MCF 10A (cell line): ENCODE measurements around the gene ZNF418. TPM values are rescaled to one million over a fixed set of nuclear protein-coding genes. Genes with fewer than 3 reads are reported as not detected.

Experiments
- BruUV-seq: library from RNA; stranded (reverse); fragments of 400-500 nt; replicated peaks from 2 replicates; lab custom pipeline; 2021; lab: Mats Ljungman, UMichigan
- CTCF ChIA-PET: fragments of 300-600 bp; sonication (Branson Sonifier 250); formaldehyde crosslinking; extraction: SDS; loops from one replicate; lab custom pipeline; 2021; ENCODE audit warnings: antibody characterized with exemption, inconsistent platforms; lab: Yijun Ruan, JAX
- POLR2A ChIA-PET: fragments of 300-600, 350-650 bp; sonication (Branson Sonifier 250); formaldehyde crosslinking; extraction: SDS; loops from one replicate; lab custom pipeline; 2020; ENCODE audit warnings: antibody characterized with exemption, inconsistent platforms; lab: Yijun Ruan, JAX
- DNase-seq: peaks from one replicate; pipeline ENCODE4 v3.0.0-alpha.2; 2018; ENCODE audit not compliant: unreplicated experiment
- H3K27ac Mint-ChIP-seq: one replicate; pipeline ENCODE4 v1.8.0; 2022; ENCODE audit warnings: mild to moderate bottlenecking, low read depth, mixed read lengths; ENCODE audit not compliant: unreplicated experiment
- H3K27me3 Mint-ChIP-seq: one replicate; pipeline ENCODE4 v1.8.0; 2022; ENCODE audit warnings: mixed read lengths; ENCODE audit not compliant: insufficient read depth, unreplicated experiment
- H3K36me3 Mint-ChIP-seq: one replicate; pipeline ENCODE4 v1.8.0; 2022; ENCODE audit warnings: mild to moderate bottlenecking, moderate library complexity, mixed read lengths; ENCODE audit not compliant: insufficient read depth, unreplicated experiment
- H3K4me1 Mint-ChIP-seq: one replicate; pipeline ENCODE4 v1.8.0; 2022; ENCODE audit warnings: mixed read lengths; ENCODE audit not compliant: insufficient read depth, unreplicated experiment
- H3K4me3 Mint-ChIP-seq: one replicate; pipeline ENCODE4 v1.8.0; 2022; ENCODE audit warnings: mild to moderate bottlenecking, moderate library complexity, mixed read lengths; ENCODE audit not compliant: unreplicated experiment
- H3K9me3 Mint-ChIP-seq: one replicate; pipeline ENCODE4 v1.8.0; 2022; ENCODE audit warnings: mixed read lengths; ENCODE audit not compliant: unreplicated experiment
- intact Hi-C: fragments of 100-400 bp; cut with micrococcal nuclease; formaldehyde crosslinking; loops from 2 replicates; pipeline ENCODE4 v1.14.1; 2022
- total RNA-seq: library from RNA; stranded (reverse); gene quantifications from 2 replicates; pipeline ENCODE4 v1.2.3, GENCODE V29; 2022
- TF ChIP-seq, protein P1 (sequence below): fragments of 200-600 bp; IDR thresholded peaks from one replicate; pipeline ENCODE4 v1.8.0; 2022; ENCODE audit warnings: antibody characterized with exemption, mild to moderate bottlenecking; ENCODE audit not compliant: unreplicated experiment

Gene ZNF418
- total RNA-seq, 1 experiment from 2014 or later = not detected

DNA sequence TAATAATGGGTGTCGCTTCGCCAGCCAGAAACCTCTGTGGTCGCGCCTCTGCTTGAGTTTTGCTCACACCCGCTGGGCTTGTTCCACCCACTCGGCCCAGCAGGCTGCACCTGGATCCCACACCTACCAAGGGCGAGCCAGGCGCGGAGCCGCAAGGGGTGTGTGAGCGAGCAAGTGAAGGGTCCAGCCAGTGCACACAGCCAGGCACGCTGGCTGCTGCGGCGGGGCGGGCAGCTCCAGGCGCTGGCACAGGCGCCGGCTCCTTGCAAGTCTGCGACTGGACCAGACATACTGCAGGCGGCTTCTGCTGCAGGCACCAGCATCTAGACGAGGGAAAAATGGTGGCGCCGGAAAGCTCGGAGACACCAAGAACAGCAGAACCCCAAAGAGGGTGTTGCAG is 14.1 kb upstream of the ZNF418 start:
- no peak for DNase-seq
- H3K27ac Mint-ChIP-seq = no peak overlapping the region
- H3K36me3 Mint-ChIP-seq = no peaks in the 10 kb centered on the region
- BruUV-seq = no TSS peak
- intact Hi-C loops = no loop called here
- POLR2A ChIA-PET = no interaction called here
- H3K27me3 Mint-ChIP-seq = no peaks in the 10 kb centered on the region
- H3K4me1 Mint-ChIP-seq = no peaks in the 10 kb centered on the region
- peaks cover 37% of the 10 kb centered on the region for H3K9me3 Mint-ChIP-seq
- H3K4me3 Mint-ChIP-seq = no peak overlapping the region
- CTCF ChIA-PET = no interaction called here
- TF ChIP-seq, protein P1, sequence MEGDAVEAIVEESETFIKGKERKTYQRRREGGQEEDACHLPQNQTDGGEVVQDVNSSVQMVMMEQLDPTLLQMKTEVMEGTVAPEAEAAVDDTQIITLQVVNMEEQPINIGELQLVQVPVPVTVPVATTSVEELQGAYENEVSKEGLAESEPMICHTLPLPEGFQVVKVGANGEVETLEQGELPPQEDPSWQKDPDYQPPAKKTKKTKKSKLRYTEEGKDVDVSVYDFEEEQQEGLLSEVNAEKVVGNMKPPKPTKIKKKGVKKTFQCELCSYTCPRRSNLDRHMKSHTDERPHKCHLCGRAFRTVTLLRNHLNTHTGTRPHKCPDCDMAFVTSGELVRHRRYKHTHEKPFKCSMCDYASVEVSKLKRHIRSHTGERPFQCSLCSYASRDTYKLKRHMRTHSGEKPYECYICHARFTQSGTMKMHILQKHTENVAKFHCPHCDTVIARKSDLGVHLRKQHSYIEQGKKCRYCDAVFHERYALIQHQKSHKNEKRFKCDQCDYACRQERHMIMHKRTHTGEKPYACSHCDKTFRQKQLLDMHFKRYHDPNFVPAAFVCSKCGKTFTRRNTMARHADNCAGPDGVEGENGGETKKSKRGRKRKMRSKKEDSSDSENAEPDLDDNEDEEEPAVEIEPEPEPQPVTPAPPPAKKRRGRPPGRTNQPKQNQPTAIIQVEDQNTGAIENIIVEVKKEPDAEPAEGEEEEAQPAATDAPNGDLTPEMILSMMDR = no peak

DNA sequence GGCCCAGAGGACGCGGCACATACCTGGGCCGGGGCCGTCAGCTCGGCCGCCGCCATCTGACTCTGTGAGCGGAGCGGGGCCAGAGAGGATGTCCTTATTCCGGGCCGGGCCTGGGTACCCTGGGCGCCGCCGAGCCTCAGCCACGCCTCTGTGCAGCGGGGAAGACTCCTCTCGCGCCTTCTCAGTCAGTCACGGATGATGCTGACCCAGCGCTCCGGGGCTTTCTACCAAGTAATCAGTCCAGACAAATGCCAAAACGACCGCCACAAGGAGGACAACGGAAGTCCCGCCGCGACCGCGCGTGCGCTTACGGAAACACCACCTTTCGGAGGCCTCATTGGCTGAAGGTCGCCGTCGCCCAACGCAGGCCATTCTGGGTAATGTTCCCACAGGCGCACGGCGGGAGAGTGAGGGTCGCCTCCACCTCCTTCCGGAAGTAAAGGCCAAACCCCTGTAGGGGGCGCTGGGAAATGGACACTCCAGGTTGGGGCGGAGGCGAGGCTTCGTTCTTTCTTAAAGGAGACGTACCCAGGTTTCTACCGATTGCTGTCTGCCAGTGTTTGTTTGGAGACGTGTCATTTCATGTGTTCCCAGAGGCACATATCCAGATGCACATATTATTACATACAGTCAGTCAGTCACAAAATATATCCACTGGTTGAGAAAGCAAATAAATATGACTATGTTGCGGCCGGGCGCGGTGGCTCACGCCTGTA is 12.4 kb upstream of the ZNF418 start, which contains the start of gene ZNF256:
ZNF256 (minus strand) TSS at position 288 of the 716 bp plus-strand sequence; CDS start at position 56, 232 bp downstream.
- no peak within 1 kb of the TSS for H3K27ac Mint-ChIP-seq
- H3K27me3 Mint-ChIP-seq = no peaks in the 10 kb centered on the region
- ChIA-PET CTCF (no interaction called here), POLR2A (interaction anchor here (0.6 kb wide), 1 partner anchor 12 kb away, joined by 3 read pairs; the partner anchor contains the start of gene ZNF418)
- no peak for DNase-seq
- TF ChIP-seq, protein P1 = no peak
- BruUV-seq = no TSS peak
- peak within 1 kb of the TSS; percentile 59 for H3K4me3 Mint-ChIP-seq
- no peaks in the 10 kb centered on the region for H3K36me3 Mint-ChIP-seq
- H3K9me3 Mint-ChIP-seq = peaks cover 32% of the 10 kb centered on the region
- intact Hi-C loops = no loop called here
- H3K4me1 Mint-ChIP-seq = no peaks in the 10 kb centered on the region

DNA sequence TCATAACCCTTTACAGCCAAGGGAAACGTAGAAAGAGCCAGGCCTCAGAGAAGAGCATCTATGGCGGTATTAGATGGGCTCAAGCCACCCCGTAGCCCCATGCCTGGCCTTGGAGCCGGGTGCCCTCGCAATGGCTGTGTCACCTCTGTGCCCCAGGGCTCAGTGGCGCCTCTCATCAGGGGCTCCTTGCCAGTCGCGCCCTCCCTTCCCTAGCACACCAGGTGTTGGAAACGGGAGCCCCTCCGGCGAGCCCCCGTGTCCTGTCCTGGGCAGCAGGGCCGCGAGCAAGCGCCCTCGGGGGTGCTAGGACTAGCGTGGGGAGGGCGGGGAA is 11.9 kb upstream of the ZNF418 start:
- intact Hi-C loops = no loop called here
- no peaks in the 10 kb centered on the region for H3K36me3 Mint-ChIP-seq
- CTCF ChIA-PET = no interaction called here
- peak overlapping the region; percentile 59 for H3K4me3 Mint-ChIP-seq
- TF ChIP-seq, protein P1 = no peak
- H3K9me3 Mint-ChIP-seq = peaks cover 37% of the 10 kb centered on the region
- BruUV-seq = TSS peak; percentile 49
- no peaks in the 10 kb centered on the region for H3K4me1 Mint-ChIP-seq
- H3K27me3 Mint-ChIP-seq = no peaks in the 10 kb centered on the region
- POLR2A ChIA-PET = no interaction called here
- H3K27ac Mint-ChIP-seq = no peak overlapping the region
- no peak for DNase-seq

DNA sequence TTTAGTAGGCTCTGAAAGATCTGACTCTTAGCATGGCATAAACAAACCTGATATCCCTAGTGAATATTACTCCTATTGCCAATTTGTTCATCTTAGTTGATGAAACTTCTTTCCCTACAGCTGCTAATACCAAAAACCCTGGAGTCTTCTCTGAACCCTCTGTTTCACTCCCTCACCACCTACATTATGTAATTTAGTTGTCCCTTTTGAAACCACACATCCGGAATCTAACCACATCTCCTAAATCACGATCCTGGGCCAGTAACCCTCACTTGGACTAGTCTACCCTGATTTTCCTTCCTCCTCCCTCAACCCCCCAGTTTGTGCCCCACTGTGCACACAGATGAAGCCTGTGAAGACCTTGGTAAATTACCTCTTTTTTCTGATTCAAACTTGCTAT is 11.1 kb upstream of the ZNF418 start:
- no peak overlapping the region for H3K27ac Mint-ChIP-seq
- TF ChIP-seq, protein P1 = no peak
- H3K4me3 Mint-ChIP-seq = no peak overlapping the region
- intact Hi-C loops = no loop called here
- POLR2A ChIA-PET = interaction anchor here (0.8 kb wide), 2 partner anchors 30 to 173 kb away, joined by 3 read pairs; partner anchors contain the start of gene ZNF417
- CTCF ChIA-PET = interaction anchor here (0.6 kb wide), 1 partner anchor 441 kb away, joined by 3 read pairs; no protein-coding TSS in a partner anchor
- no peaks in the 10 kb centered on the region for H3K36me3 Mint-ChIP-seq
- H3K9me3 Mint-ChIP-seq = peaks cover 42% of the 10 kb centered on the region
- no peaks in the 10 kb centered on the region for H3K4me1 Mint-ChIP-seq
- DNase-seq = no peak
- no peaks in the 10 kb centered on the region for H3K27me3 Mint-ChIP-seq
- no TSS peak for BruUV-seq
